T-helper 1 cell treated with Interleukin-12 subunit alpha and Interleukin-12 subunit beta and Interleukin-4 antibody, amounts not matched to agents 30 μg/mL and 1 μg/mL, for 36 hours (primary cell): ENCODE results near the gene SLC9B1.
"Not testable (repeated sequence)": the region's sequence is repeated elsewhere in the genome, so short reads cannot be mapped to it uniquely, and the experiment has no call there.

ENCODE experiments used
- H3K27ac Mint-ChIP-seq: one replicate; pipeline ENCODE4 v1.8.0; 2021; ENCODE audit warnings: mild to moderate bottlenecking, mixed read lengths
- H3K27me3 Mint-ChIP-seq: one replicate; pipeline ENCODE4 v1.8.0; 2021; ENCODE audit warnings: low read depth, mixed read lengths
- H3K36me3 Mint-ChIP-seq: one replicate; pipeline ENCODE4 v1.8.0; 2021; ENCODE audit warnings: low read depth, mixed read lengths
- H3K4me1 Mint-ChIP-seq: one replicate; pipeline ENCODE4 v1.8.0; 2021; ENCODE audit warnings: low read depth, mixed read lengths
- H3K4me3 Mint-ChIP-seq: one replicate; pipeline ENCODE4 v1.8.0; 2021; ENCODE audit warnings: mild to moderate bottlenecking, moderate library complexity, mixed read lengths
- H3K9me3 Mint-ChIP-seq: one replicate; pipeline ENCODE4 v1.8.0; 2021; ENCODE audit warnings: mixed read lengths

SLC9B1 gene

GRCh38 chr4:102877477-102878106 lies 141.9 kb downstream of the SLC9B1 start:
- Mint-ChIP-seq H3K36me3 (peaks cover 56% of the 10 kb centered on the region), H3K4me1 (peaks cover 22% of the 10 kb centered on the region), H3K9me3 (peaks cover 16% of the 10 kb centered on the region)
- not testable (repeated sequence) for H3K27me3 Mint-ChIP-seq, H3K27ac Mint-ChIP-seq, H3K4me3 Mint-ChIP-seq

DNA sequence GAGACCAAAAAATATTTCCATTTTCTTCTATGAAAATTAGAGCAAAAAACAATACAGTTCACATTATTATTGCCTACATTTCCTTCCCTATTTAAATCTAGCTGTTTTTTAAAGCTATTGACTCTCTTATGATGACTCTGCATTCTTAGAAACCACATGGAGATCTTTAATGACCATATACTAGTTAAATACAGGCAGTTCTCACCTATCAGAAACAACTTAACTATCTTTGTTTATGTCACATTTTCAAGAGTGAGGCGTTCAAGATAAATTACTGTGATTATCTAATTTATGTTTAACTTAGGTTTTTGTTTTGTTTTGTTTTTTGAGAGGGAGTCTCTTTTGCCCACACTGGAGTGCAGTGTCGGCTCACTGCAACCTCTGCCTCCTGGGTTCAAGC lies 147.7 kb downstream of the SLC9B1 start:
- Mint-ChIP-seq H3K4me1 (peaks cover 38% of the 10 kb centered on the region), H3K4me3 (peak overlapping the region; percentile 6), H3K27me3 (no peaks in the 10 kb centered on the region), H3K36me3 (peaks cover 43% of the 10 kb centered on the region), H3K27ac (peak overlapping the region; percentile 18), H3K9me3 (peaks cover 7% of the 10 kb centered on the region)

DNA sequence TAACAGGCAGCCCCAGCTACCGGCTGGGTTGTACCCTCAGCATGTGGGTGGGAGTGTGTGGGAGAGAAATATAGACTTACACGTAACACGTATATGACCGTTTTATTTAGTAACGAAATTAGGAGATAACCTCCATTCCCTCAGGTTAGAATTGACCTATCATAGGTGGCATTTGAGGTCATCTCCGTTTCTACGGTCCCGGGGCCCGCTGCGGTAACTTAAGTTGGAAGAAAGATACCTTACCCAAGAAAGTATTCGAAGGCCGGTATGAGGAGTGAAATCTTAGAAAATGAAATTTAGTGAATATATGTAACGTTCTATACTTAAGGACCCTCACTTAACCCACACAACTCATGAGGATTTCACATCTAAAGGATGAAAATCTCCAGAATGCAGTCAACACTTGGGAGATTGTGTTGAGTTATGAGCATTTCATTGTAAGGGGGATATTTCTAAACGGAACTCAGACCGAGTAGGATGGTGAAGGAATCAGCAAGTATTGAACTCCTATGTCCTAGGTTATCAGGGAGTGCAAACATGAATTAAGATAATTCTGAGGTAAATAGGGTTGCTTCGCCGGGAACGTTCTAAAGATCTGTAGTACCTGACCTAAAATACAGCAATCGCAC lies 149.8 kb downstream of the SLC9B1 start:
- Mint-ChIP-seq H3K4me1 (peaks cover 53% of the 10 kb centered on the region), H3K9me3 (peaks cover 7% of the 10 kb centered on the region), H3K27ac (peak overlapping the region; percentile 99), H3K27me3 (no peaks in the 10 kb centered on the region), H3K36me3 (peaks cover 32% of the 10 kb centered on the region), H3K4me3 (peak overlapping the region; percentile 97)

- peak within 1 kb of the TSS; percentile 97 for H3K4me3 Mint-ChIP-seq
- H3K27me3 Mint-ChIP-seq, result no peaks in the 10 kb centered on the region
- H3K9me3 Mint-ChIP-seq, result peaks cover 6% of the 10 kb centered on the region
- H3K36me3 Mint-ChIP-seq, result peaks cover 31% of the 10 kb centered on the region
- H3K27ac Mint-ChIP-seq, result peak within 1 kb of the TSS; percentile 99
- H3K4me1 Mint-ChIP-seq, result peaks cover 57% of the 10 kb centered on the region
Observed at GRCh38 chr4:102868781-102869568, 150.5 kb downstream of the SLC9B1 start, which contains the start of gene CISD2. Gene CISD2 (plus strand): TSS chr4:102868992. CDS start chr4:102869085, 93 bp downstream.

- Mint-ChIP-seq H3K4me1 (peaks cover 55% of the 10 kb centered on the region), H3K9me3 (peaks cover 5% of the 10 kb centered on the region), H3K27ac (peak overlapping the region; percentile 99), H3K27me3 (no peaks in the 10 kb centered on the region), H3K36me3 (peaks cover 28% of the 10 kb centered on the region), H3K4me3 (peak overlapping the region; percentile 97)
Observed at GRCh38 chr4:102868153-102868780, 151.2 kb downstream of the SLC9B1 start.

DNA sequence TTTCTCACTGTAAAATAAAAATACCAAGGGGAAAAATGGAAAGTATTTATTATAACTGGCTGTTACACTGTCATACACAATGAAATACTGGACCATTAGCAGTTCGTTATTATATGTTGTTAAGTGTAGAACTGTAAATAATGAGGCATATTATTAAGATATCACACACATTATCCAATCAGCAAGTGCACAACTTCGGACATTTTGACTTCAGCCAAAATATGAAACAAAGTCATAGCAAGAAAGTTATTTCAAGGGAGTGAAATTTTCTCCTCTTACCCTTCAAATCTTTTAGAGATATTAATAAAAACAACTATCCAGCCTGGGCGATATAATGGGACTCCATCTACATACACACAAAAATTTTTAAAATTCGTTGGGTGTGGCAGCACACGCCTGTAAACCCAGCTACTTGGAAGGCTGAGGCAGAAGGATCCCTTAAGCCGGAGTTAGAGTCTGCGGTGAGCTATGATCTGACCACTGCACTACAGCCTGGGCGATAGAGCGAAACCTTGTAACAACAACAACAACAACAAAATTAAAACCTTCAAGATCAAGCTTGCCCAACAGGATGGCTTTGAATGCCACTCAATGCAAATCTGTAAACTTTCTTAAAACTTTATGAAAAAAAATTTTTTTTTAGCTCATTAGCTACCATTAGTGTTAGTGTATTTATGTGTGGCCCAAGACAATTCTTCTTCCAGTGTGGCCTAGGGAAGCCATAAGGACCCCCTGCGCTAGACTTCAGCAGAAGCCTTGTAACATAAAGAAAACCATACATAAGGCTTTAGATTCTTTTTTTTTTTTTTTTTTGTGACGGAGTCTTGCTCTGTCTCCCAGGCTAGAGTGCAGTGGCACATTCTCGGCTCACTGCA lies 152.0 kb downstream of the SLC9B1 start:
- Mint-ChIP-seq H3K27me3 (no peaks in the 10 kb centered on the region), H3K4me1 (peaks cover 50% of the 10 kb centered on the region), H3K36me3 (peaks cover 24% of the 10 kb centered on the region), H3K9me3 (peaks cover 8% of the 10 kb centered on the region), H3K4me3 (peak overlapping the region; percentile 97), H3K27ac (peak overlapping the region; percentile 99)

- peaks cover 17% of the 10 kb centered on the region for H3K9me3 Mint-ChIP-seq
- not testable (repeated sequence) for H3K27me3 Mint-ChIP-seq
- H3K36me3 Mint-ChIP-seq, result peaks cover 25% of the 10 kb centered on the region
- peak overlapping the region; percentile 22 for H3K27ac Mint-ChIP-seq
- peaks cover 40% of the 10 kb centered on the region for H3K4me1 Mint-ChIP-seq
- peak overlapping the region; percentile 23 for H3K4me3 Mint-ChIP-seq
Observed at GRCh38 chr4:102865327-102865726, 154.2 kb downstream of the SLC9B1 start.

GRCh38 chr4:102862747-102863146 lies 156.8 kb downstream of the SLC9B1 start:
- Mint-ChIP-seq H3K27me3 (no peaks in the 10 kb centered on the region), H3K27ac (no peak overlapping the region), H3K36me3 (peaks cover 41% of the 10 kb centered on the region), H3K9me3 (peaks cover 35% of the 10 kb centered on the region), H3K4me1 (peaks cover 34% of the 10 kb centered on the region), H3K4me3 (no peak overlapping the region)

DNA sequence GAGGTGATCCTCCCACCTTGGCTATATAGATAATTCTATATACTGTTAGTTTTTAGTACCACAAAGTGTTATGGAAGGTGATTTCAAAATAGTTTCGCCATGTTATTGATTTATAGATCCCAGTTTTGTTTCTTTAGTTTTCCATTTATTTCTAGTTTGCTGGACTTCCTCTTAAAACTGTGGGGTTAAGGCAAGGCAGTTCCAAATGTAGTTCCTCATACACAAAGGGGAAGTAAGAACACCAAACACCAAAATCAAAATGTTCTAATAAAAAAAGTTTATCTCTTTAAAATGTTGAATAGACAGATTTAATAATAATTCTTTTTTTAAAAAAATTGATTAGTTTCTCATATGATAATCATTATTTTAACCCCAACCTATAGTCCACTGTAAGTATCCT lies 157.5 kb downstream of the SLC9B1 start:
- Mint-ChIP-seq H3K27ac (no peak overlapping the region), H3K36me3 (peaks cover 41% of the 10 kb centered on the region), H3K4me1 (peaks cover 28% of the 10 kb centered on the region), H3K9me3 (peaks cover 35% of the 10 kb centered on the region), H3K27me3 (no peaks in the 10 kb centered on the region), H3K4me3 (no peak overlapping the region)

GRCh38 chr4:102860611-102861324 lies 158.7 kb downstream of the SLC9B1 start:
- Mint-ChIP-seq H3K27me3 (no peaks in the 10 kb centered on the region), H3K36me3 (peaks cover 39% of the 10 kb centered on the region), H3K9me3 (peaks cover 35% of the 10 kb centered on the region), H3K4me1 (peaks cover 19% of the 10 kb centered on the region), H3K27ac (no peak overlapping the region), H3K4me3 (no peak overlapping the region)

- no peaks in the 10 kb centered on the region for H3K27me3 Mint-ChIP-seq
- H3K4me1 Mint-ChIP-seq, result peaks cover 3% of the 10 kb centered on the region
- peaks cover 33% of the 10 kb centered on the region for H3K9me3 Mint-ChIP-seq
- H3K4me3 Mint-ChIP-seq, result no peak overlapping the region
- peaks cover 32% of the 10 kb centered on the region for H3K36me3 Mint-ChIP-seq
- H3K27ac Mint-ChIP-seq, result no peak overlapping the region
Observed at GRCh38 chr4:102858828-102859464, 160.6 kb downstream of the SLC9B1 start.
